ENCODE data around the gene WDR7. TPM values are rescaled to one million over a fixed set of nuclear protein-coding genes. Genes with fewer than 3 reads are reported as not detected.

The WDR7 gene
- total and polyA plus RNA-seq, 2 of the 4 experiments (the other 2 are of a cell fraction) = 3.7 to 23.3 TPM

- POLR2A ChIA-PET (ENCODE audit: unreplicated experiment) = no interaction called here
- H3K9me1 ChIP-seq (ENCODE audit: insufficient read depth, low read length) = peaks cover 4% of the 10 kb centered on the region
- no peak overlapping the region for H3K9ac ChIP-seq (ENCODE audit: low read depth, low read length)
- H3K4me2 ChIP-seq (ENCODE audit: low read depth, low read length) = no peak overlapping the region
- no peak overlapping the region for H3K18ac ChIP-seq (ENCODE audit: low read depth, low read length)
- peaks cover 0 to 6% of the 10 kb centered on the region in 2 experiments; a peak in 1 of 4 replicates for H3K79me1 ChIP-seq (ENCODE audit: low read depth in 1 of 2, low read length in 2 of 2)
- peak overlapping the region; percentile 52; the same call in 1 of the 2 replicates for H2BK20ac ChIP-seq (ENCODE audit: low read depth, low read length)
- no peaks in the 10 kb centered on the region for H3K36me3 ChIP-seq (ENCODE audit: control insufficient read depth, insufficient read depth, low read length)
- H3K4ac ChIP-seq (ENCODE audit: low read depth, low read length) = no peak overlapping the region
- WGBS, 2 experiments (ENCODE audit: extremely low coverage in 2 of 2, insufficient read length in 1 of 2) = no CpG with 5 or more reads among the region's 2 CpGs
- H3K27ac ChIP-seq (ENCODE audit: insufficient read depth, low read length) = no peak overlapping the region
- TF ChIP-seq CEBPB (IDR thresholded peaks at IDR 0.05; ENCODE audit: low read depth, low read length) = no peak
- no peak for TF ChIP-seq POLR2A (IDR thresholded peaks at IDR 0.05; ENCODE audit: low read depth, low read length)
- H4K5ac ChIP-seq (ENCODE audit: low read depth, low read length) = no peak overlapping the region
- H3K23ac ChIP-seq (ENCODE audit: low read depth, low read length) = no peak overlapping the region
- dilution Hi-C loops (cut with HindIII; ENCODE audit: low sequenced_read_pairs, unreplicated experiment) (no loop called here), in situ Hi-C loops (cut with MboI; ENCODE audit: low sequenced_read_pairs) (no loop called here), intact Hi-C loops (cut with micrococcal nuclease) (no loop called here)
- H4K20me1 ChIP-seq (ENCODE audit: insufficient read depth, low read length) = no peaks in the 10 kb centered on the region
- DNase-seq = no peak
- H2AK5ac ChIP-seq (ENCODE audit: low read depth, low read length) = no peak overlapping the region
- CTCF ChIA-PET = no interaction called here
- H2BK120ac ChIP-seq (ENCODE audit: low read depth, low read length) = peak overlapping the region; percentile 62
- H3K9me3 ChIP-seq (ENCODE audit: control insufficient read depth, insufficient read depth, low read length) = no peaks in the 10 kb centered on the region
- no peaks in the 10 kb centered on the region for H3K27me3 ChIP-seq (ENCODE audit: control insufficient read depth, insufficient read depth, low read length)
- H2AK9ac ChIP-seq (replicated peaks; ENCODE audit: low read depth, low read length, poor library complexity) = no peak overlapping the region
- BruUV-seq (replicated peaks) = no TSS peak
- H4K91ac ChIP-seq (ENCODE audit: insufficient read depth, low read depth, low read length) = no peak overlapping the region
- peak overlapping the region; percentile 15 for H2BK5ac ChIP-seq (ENCODE audit: low read depth, low read length, poor library complexity, severe bottlenecking)
- H3K14ac ChIP-seq (replicated peaks; ENCODE audit: low read depth, low read length) = 0 out of 2 replicates have a peak overlapping the region, but pooled peaks have one; percentile 19
- no peak for ATAC-seq (ENCODE audit: low read depth)
- no peak overlapping the region for H3K56ac ChIP-seq (ENCODE audit: extremely low read depth, insufficient read depth, low read length)
- H2AFZ ChIP-seq (replicated peaks; ENCODE audit: low read length, poor library complexity) = no peak overlapping the region
- no peak overlapping the region for H2BK15ac ChIP-seq (ENCODE audit: low read depth, low read length)
- H4K8ac ChIP-seq (ENCODE audit: low read depth in 2 of 2, low read length in 2 of 2) = peak overlapping the region in 1 of 2 experiments; percentile 50; a peak in 1 of 4 replicates
- H3K4me3 ChIP-seq (ENCODE audit: insufficient read depth, low read depth, low read length) = no peak overlapping the region
- H3K4me1 ChIP-seq (ENCODE audit: control insufficient read depth, insufficient read depth, low read length) = peaks cover 8% of the 10 kb centered on the region
Measured at GRCh38 chr18:56889621-56890020, 238.5 kb downstream of the WDR7 start.
